ENCODE data around the gene RHOF.

- TF ChIP-seq ARNT (IDR thresholded peaks at IDR 0.05) (no peak), TARDBP (IDR thresholded peaks at IDR 0.05) (no peak)
Measured at GRCh38 chr12:121810833-121811433, 17.4 kb upstream of the RHOF start.
